DOHH2 (cell line): Measurements from ENCODE around the gene LRTM2.

Experiments used
- H3F3A ChIP-seq: fragments of 200-600 bp; sonication (generic), shearing (Covaris generic); 2 replicates; pipeline ENCODE4 v1.6.0; 2016; ENCODE audit warnings: antibody characterized with exemption, mild to moderate bottlenecking; ENCODE audit not compliant: control insufficient read depth, insufficient read depth
- H3K27ac ChIP-seq: fragments of 200-600 bp; sonication (generic); 2 replicates; pipeline ENCODE4 v1.5.1; 2014; ENCODE audit warnings: low read depth, mild to moderate bottlenecking, low read length, moderate library complexity
- H3K27me3 ChIP-seq: fragments of 200-600 bp; sonication (generic); 2 replicates; pipeline ENCODE4 v1.6.1; 2014; ENCODE audit warnings: mild to moderate bottlenecking, low read length, mixed read lengths; ENCODE audit not compliant: control insufficient read depth
- H3K36me3 ChIP-seq: fragments of 200-600 bp; sonication (generic); 2 replicates; pipeline ENCODE4 v1.6.1; 2014; ENCODE audit warnings: mild to moderate bottlenecking, low read length, moderate library complexity, mixed read lengths; ENCODE audit not compliant: control insufficient read depth
- H3K4me1 ChIP-seq: fragments of 200-600 bp; sonication (generic); 2 replicates; pipeline ENCODE4 v1.6.1; 2014; ENCODE audit warnings: mild to moderate bottlenecking, low read length, mixed read lengths; ENCODE audit not compliant: control insufficient read depth
- H3K4me2 ChIP-seq: fragments of 200-600 bp; sonication (generic); 2 replicates; pipeline ENCODE4 v1.6.0; 2014; ENCODE audit warnings: mild to moderate bottlenecking, low read length, moderate library complexity
- H3K4me3 ChIP-seq: fragments of 200-600 bp; sonication (generic); 2 replicates; pipeline ENCODE4 v1.5.1; 2014; ENCODE audit warnings: mild to moderate bottlenecking, low read length, mixed read lengths
- H3K79me2 ChIP-seq: fragments of 200-600 bp; sonication (generic); 2 replicates; pipeline ENCODE4 v1.6.1; 2014; ENCODE audit warnings: mild to moderate bottlenecking, low read length, mixed read lengths; ENCODE audit not compliant: control insufficient read depth
- H3K9me2 ChIP-seq: fragments of 200-600 bp; sonication (generic); replicated peaks from 2 replicates; pipeline ENCODE4 v1.6.1; 2014; ENCODE audit warnings: mild to moderate bottlenecking, low read length, mixed read lengths; ENCODE audit not compliant: control insufficient read depth
- H3K9me3 ChIP-seq: fragments of 200-600 bp; sonication (generic); 2 replicates; pipeline ENCODE4 v1.6.1; 2014; ENCODE audit warnings: antibody characterized with exemption, low read length, mixed read lengths; ENCODE audit not compliant: control insufficient read depth, insufficient read depth
- H4K20me1 ChIP-seq: fragments of 200-600 bp; sonication (generic); 2 replicates; pipeline ENCODE4 v1.6.0; 2014; ENCODE audit warnings: low read depth, mild to moderate bottlenecking, antibody characterized with exemption, low read length, moderate library complexity; ENCODE audit not compliant: control insufficient read depth, insufficient read depth
- CTCF ChIP-seq: fragments of 200-600 bp; sonication (generic); IDR thresholded peaks from one replicate; pipeline ENCODE4 v1.5.1; 2014; ENCODE audit warnings: antibody characterized with exemption, mild to moderate bottlenecking, low read depth, low read length; ENCODE audit not compliant: poor library complexity, severe bottlenecking
- EZH2phosphoT487 ChIP-seq: fragments of 200-600 bp; sonication (generic); IDR thresholded peaks from 2 replicates; pipeline ENCODE4 v1.6.1; 2017; ENCODE audit warnings: borderline replicate concordance, mild to moderate bottlenecking, antibody characterized with exemption, low read length, moderate library complexity, mixed read lengths

LRTM2 gene

GRCh38 chr12:1830401-1830845 lies 10.1 kb downstream of the LRTM2 start:
- Histone ChIP-seq H3K9me2 (no peaks in the 10 kb centered on the region), H3K27me3 (peaks cover 13% of the 10 kb centered on the region), H3K27ac (no peak overlapping the region), H3F3A (no peaks in the 10 kb centered on the region), H3K36me3 (no peaks in the 10 kb centered on the region), H4K20me1 (no peaks in the 10 kb centered on the region), H3K4me3 (no peak overlapping the region), H3K4me1 (no peaks in the 10 kb centered on the region), H3K79me2 (no peaks in the 10 kb centered on the region), H3K9me3 (no peaks in the 10 kb centered on the region), H3K4me2 (no peak overlapping the region)
- TF ChIP-seq EZH2phosphoT487: no peak
- no peak for TF ChIP-seq CTCF

DNA sequence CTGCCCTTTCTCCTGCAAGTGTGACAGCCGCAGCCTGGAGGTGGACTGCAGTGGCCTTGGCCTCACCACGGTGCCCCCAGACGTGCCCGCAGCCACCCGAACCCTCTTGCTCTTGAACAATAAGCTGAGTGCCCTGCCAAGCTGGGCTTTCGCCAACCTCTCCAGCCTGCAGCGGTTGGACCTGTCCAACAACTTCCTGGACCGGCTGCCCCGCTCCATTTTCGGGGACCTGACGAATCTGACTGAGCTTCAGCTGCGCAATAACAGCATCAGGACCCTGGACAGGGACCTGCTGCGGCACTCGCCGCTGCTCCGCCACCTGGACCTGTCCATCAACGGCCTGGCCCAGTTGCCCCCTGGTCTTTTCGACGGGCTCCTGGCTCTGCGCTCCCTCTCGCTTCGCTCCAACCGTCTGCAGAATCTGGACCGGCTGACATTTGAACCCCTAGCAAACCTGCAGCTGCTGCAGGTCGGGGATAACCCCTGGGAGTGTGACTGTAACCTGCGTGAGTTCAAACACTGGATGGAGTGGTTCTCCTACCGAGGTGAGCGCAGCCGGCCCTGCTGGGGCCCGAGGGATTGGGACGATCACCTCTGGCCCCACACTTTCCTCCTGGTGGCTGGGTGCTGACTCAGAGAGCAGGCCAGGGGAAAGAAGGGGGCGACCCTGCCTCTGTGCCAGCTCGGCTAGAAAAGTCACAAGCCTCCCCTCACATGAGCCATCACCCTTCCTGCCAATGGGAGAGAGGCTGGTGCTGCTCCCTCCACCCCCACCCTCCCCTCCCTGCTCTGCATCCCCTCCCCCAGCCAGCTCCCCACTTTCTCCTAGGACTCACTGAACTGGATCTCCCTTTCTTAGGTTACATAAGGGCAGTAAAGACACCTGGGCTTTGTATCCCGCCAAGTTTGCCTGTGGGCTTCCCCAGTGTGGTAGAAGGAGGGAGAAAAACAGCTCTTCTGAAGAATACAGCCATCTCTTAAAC lies 10.9 kb downstream of the LRTM2 start:
- H3K27me3 ChIP-seq: peaks cover 8% of the 10 kb centered on the region
- H3K4me3 ChIP-seq: no peak overlapping the region

GRCh38 chr12:1832801-1833595 lies 12.6 kb downstream of the LRTM2 start:
- H4K20me1 ChIP-seq: no peaks in the 10 kb centered on the region
- no peaks in the 10 kb centered on the region for H3K9me2 ChIP-seq
- no peaks in the 10 kb centered on the region for H3K36me3 ChIP-seq
- no peaks in the 10 kb centered on the region for H3F3A ChIP-seq
- no peaks in the 10 kb centered on the region for H3K4me1 ChIP-seq
- no peaks in the 10 kb centered on the region for H3K9me3 ChIP-seq
- H3K79me2 ChIP-seq: no peaks in the 10 kb centered on the region
- H3K27me3 ChIP-seq: peaks cover 8% of the 10 kb centered on the region
- TF ChIP-seq CTCF (no peak), EZH2phosphoT487 (no peak)
- H3K4me2 ChIP-seq: no peak overlapping the region
- no peak overlapping the region for H3K4me3 ChIP-seq
- no peak overlapping the region for H3K27ac ChIP-seq

More for the DNA sequence above, 10.9 kb downstream of the LRTM2 start:
- TF ChIP-seq EZH2phosphoT487 (no peak), CTCF (no peak)
- Histone ChIP-seq H3K9me3 (no peaks in the 10 kb centered on the region), H3K36me3 (no peaks in the 10 kb centered on the region), H3K27ac (no peak overlapping the region), H4K20me1 (no peaks in the 10 kb centered on the region), H3K9me2 (no peaks in the 10 kb centered on the region), H3K4me2 (no peak overlapping the region), H3F3A (no peaks in the 10 kb centered on the region), H3K79me2 (no peaks in the 10 kb centered on the region), H3K4me1 (no peaks in the 10 kb centered on the region)
